HG03439 (cell line): ENCODE measurements around the gene HIVEP3.

Experiments
- ATAC-seq: cut with Tn5 transposase; IDR thresholded peaks from one replicate; pipeline ENCODE4 v1.9.1; 2021; ENCODE audit warnings: mild to moderate bottlenecking, moderate library complexity; ENCODE audit not compliant: unreplicated experiment

HIVEP3 gene

GRCh38 chr1:41494351-41495209, 424.1 kb downstream of the HIVEP3 start:
- ATAC-seq = no peak

DNA sequence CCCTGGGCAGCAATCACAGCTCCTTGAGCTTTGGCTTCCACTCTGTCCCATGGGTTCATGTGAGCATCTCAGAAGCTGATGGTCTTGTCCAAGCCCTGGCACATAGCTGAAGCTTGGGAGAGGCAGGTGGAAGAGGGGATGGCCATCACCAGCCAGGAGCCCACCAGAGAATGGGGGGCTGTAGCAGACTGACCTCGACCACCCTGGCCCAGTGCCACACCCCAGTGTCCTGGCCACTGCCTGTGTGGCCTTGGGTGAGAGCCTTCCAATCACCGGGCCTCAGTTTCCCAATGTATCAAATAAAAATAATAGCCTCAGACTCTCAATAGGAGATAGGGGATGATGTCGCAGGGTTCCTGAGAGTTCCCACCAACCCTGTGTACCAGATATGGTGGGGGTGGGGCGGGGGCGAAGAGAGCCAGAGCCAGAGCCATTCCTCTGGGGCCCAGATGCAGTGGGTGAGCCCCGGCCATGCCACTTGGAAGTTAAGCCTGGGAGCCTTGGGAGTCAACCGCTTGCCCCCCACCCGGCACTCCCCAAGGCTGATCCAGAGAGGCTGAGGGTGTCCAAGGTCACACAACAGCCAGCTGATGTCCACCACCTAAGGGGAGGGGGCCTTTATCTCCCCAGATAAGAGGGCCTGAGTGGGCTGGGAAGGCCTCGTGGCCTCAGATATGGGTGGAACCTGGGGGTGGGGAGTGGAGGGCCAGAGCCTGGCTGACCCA, 424.9 kb downstream of the HIVEP3 start:
- no peak for ATAC-seq

DNA sequence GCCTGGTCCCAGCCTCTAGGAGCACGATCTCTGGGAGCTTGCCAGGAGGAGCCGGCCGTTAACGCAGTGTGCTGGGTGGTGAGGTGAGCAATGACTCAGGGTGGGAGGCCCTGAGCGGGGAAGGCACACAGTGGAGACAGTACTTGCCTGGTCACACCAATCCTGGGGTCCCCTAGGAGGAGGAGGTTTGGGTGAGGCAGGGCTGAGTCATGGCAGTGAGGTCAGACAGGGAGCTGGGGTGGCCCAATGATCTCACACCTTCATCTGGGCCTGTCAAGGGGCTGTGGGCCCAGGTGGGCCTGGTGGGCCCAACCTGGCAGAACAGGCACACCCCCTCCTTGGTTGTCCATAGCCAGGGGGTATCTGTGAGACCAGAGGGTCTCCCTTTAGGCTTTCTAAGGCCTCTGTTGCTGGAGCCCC, 425.6 kb downstream of the HIVEP3 start:
- ATAC-seq = no peak

- ATAC-seq = no peak
Observed at GRCh38 chr1:41492341-41492848, 426.3 kb downstream of the HIVEP3 start.

DNA sequence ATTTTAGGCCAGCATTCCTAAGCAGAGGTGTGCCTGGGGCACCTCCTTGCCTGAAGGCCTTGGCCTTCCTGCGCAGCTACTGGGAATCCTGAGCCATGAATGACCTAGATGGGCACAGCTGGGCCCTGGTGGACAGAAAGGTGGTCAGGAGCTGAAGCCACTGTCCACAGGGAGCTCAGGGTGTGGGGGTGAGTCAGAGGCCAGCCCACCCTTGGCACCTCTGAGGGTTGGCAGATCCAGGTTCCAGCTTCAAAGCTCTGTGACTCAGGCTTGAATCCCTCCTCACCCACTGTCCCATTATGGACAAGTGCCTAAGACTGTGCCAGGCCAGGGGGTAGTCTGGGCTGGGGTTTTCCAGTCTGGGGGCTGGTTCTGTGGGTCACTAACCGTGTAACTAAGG, 427.8 kb downstream of the HIVEP3 start:
- no peak for ATAC-seq

DNA sequence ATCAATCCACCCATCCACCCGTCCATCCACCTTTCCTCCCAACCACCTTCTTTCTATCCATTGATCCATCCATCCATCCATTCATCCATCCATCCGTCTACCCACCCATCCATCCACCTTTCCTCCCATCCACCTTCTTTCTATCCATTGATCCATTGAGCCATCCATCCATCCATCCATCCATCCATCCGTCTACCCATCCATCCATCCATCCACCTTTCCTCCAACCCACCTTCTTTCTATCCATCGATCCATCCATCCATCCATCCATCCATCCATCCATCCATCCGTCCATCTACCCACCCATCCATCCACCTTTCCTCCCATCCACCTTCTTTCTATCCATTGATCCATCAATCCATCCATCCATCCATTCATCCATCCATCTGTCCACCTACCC, 429.2 kb downstream of the HIVEP3 start:
- no peak for ATAC-seq

DNA sequence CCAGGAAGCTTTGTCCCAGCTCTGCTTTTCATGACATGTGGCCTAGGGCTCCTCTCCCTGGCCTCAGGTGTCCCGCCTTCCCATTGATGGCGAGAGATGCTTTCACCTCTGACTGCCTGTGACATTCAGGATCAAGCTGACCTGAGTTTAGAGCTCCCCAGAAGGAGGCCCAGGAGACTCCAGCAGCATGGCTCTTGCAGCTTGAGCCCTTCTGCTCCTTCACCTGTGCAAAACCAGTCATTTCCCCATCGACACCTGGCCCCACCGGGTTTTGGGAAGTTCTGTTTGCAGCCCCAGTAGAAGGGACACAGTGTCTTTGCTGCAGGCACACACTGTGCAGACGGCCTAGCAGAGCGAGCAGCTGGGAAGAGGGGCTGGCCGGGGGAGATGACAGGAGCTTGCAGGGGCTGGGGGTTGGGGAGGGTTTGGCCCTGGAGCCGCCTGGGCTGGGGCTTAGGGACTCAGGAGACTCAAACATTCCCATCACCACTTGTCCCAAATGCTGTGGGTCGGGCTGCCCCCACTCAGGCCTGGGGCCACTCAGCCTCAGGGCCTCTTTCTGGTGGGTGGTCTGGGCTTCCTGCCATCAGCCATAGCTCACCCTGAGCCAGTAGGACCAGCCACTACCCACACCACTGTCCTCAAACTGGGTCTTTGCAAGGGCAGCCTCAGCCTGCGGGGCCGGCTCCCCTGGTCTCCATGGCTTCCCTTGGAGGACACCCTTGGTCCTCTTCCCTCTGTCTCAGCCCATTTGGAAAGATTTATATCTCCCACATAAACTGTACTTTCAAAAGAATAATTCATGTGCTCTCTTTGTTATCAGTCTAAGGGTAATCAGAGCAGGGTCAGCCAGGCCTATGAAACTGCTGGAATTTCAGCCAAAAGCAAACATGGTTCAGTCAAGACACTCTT, 430.4 kb downstream of the HIVEP3 start:
- no peak for ATAC-seq

- no peak for ATAC-seq
Observed at GRCh38 chr1:41487126-41488039, 431.3 kb downstream of the HIVEP3 start.

DNA sequence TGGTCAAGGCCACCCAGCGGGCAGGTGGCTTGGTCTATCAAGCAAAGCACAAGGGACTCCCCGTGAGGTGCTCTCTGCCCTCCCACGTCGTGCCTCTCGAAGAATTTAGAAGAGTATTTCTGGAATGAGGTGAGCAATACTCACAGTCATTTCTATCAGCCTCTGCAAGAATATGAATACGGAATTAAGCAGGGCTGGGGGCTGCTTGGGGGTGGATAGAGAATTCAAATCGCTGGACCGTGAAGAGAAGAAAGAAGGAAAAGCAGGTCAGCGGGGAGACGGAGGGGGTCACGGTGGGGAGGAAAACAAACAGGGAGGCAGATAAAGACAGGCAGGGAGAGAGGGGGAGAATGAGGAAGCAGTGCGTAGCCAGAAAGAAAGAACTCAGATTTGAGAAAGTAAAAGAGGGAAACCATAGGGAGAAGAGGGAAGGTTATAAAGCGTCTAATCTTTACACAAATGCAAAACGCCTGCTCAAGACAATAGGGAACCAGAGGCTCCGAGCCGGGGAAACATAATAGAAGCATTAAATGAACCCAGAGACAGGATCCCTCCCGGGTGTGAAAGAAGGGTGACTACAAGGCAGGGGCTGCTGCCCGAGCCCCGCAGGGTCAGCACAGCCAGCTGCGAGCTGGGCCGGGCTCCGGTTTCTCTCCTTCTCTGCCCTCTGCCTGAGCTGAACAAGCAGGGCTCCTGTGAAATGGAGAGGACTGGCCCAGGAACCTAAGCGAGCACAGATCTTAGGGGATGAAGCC, 432.2 kb downstream of the HIVEP3 start:
- no peak for ATAC-seq

DNA sequence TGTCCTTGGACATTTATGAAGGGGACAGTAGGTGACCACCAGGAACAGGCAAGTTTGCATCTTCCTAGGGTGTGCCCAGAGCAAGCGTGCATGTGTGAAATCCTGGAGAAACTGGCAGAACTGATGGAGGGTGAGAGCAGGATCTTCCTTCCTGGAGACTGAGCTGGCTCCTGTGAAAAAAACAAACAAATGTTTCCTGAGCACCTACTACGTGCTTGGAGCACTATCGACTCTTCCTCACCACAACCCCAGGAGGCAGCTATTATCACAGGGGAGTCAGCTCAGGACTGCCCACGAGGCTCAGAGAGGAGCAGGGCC, 432.7 kb downstream of the HIVEP3 start:
- ATAC-seq = no peak

DNA sequence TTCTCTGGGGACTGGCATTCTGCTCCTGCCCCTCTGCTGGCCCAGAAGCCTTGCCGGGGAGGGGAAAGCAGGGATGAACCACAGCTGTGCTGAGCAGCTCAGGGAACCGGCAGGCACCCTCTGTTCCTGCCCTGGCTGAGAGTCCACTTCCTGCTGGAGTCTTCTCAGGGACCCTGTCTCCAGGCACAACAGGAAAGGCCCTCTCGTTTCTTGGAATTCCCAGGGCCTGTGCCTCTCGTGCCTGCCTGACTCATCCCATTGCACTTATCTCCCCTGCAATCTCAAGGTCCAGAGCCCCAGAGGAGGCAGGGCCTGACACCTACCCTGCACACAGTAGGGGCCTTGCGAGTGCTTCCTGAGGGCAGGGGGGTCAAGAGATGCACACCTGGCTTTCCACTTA, 433.1 kb downstream of the HIVEP3 start:
- no peak for ATAC-seq

GRCh38 chr1:41484402-41485241, 434.1 kb downstream of the HIVEP3 start, which contains the start of gene EDN2:
Gene EDN2 (minus strand): TSS chr1:41484683. CDS start chr1:41484601, 82 bp downstream.
- ATAC-seq = no peak

DNA sequence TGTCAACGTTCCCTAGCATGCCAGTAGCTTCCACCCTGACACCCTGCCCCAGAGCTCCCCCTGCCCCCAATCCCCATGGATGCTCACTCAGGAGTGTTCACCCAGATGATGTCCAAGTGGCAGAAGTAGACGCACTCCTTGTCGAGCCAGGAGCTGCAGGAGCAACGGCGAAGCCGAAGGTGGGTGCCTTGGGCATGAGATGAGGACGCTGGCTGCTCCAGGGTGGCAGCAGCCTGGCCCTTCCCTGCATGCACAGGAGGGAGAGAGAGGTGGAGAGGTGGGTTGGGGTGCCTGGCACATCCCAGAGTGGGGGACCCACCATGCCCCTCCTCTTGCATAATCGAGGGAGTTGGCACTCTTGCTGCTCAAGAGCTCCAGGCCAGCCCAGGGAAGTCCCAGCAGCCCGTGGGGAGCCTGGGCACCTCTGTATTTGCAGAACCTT, 434.7 kb downstream of the HIVEP3 start:
- no peak for ATAC-seq

DNA sequence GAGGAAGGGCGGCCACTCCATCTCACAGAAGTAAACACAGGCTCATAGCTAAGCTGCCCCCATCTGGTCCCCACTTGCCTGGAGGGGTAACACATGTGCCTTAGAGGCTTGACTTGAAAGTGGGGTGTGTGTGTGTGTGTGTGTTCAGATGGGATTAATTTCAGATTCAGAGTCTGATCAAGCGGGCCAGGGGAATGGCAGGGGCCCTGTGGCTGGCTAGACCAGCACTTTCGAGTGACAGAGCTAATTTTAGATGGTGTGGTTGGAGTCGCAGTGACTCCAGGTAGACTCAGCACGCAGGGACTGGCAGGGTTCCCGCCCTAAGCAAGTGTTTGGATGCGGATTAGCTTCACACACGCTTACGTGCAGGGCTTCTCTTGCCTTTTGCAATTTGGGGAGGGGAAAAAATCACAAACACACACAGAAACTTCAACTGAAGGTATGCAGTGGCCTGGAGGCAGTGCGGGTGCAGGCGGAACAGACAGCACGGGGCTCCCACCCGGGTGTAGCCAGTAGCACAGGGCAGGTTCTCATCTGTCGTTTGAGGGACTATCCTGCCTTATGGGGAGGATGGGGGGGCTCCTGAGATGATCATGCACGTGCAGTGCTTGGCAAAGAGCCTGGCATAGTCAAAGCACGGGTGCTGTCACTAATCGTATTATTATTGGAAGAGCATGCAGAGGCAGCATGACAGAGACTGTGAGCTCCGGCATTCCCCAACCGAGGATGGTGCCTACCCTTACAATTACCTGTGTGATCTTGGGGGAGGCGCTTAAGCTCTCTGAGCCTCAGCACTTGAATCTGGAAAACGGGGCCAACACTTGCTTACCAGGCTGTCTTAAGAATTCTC, 435.5 kb downstream of the HIVEP3 start:
- no peak for ATAC-seq

DNA sequence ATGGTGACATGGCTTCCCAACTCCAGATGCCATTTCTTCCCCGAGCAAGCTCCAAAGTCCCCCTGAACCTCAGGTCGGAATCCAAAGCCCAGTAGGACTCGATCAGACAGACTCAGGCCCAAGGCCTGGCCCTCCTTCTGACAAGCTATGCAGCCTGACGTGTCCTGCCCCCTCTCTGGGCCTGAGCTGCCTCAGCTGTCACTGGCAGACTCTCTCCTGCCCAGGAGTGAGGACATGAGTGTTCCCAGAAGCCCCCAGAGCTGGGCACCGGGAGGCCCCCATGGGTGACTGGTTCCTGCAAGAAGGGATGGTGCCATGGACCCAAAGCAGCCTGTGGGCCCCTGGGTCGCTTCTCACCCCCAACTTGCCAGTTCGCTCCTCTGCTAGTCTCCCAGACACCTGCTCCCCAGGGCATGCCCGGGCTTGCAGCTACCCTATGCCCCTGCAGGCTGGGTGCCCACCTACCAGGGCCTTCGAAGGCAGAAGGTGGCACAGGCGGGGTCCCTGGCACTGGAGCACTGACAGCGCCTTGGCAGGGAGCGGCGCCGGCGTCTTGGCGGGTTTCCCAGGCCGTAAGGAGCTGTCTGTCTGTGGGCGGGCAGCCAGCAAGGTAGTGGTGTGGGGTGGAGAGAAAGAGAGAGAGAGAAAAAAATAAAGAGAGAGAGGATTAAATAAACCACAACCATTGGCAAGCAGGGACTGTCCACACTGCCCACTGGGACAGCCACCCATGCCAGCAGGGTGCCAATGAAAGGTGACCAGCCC, 436.5 kb downstream of the HIVEP3 start:
- ATAC-seq = no peak

- no peak for ATAC-seq
Observed at GRCh38 chr1:41481109-41481775, 437.5 kb downstream of the HIVEP3 start.
